Epithelial cell of prostate (primary cell): ENCODE data around the gene ZNF787.

ENCODE experiments used
- DNase-seq: peaks from one replicate; pipeline ENCODE4 v3.0.0-alpha.2; 2011; ENCODE audit warnings: low read depth, low spot score
- H3K27ac ChIP-seq: fragments of 450-650 bp; 2 replicates; pipeline ENCODE4 v1.5.1; 2017; ENCODE audit warnings: mild to moderate bottlenecking

Gene ZNF787

DNA sequence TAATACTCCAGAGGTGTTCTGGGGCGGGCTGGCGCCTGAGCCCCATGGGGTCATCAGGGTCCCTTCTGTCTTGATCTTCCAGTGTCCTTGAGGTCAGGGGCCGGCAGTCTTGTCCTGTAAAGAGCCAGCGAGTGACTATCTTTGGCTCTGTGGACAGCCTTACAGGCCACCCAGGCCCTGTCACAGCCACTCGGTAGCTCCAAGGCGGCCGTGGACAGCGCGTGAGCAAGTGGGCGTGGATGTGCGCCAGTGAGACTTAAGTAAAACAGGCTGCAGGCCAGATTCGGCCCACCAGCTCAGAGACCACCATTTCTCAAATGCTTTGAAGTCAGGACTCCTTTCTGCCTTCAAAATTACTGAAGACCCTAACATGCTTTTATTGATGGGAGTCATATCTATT, 23.7 kb upstream of the ZNF787 start:
- H3K27ac ChIP-seq: no peak overlapping the region
- no peak for DNase-seq

DNA sequence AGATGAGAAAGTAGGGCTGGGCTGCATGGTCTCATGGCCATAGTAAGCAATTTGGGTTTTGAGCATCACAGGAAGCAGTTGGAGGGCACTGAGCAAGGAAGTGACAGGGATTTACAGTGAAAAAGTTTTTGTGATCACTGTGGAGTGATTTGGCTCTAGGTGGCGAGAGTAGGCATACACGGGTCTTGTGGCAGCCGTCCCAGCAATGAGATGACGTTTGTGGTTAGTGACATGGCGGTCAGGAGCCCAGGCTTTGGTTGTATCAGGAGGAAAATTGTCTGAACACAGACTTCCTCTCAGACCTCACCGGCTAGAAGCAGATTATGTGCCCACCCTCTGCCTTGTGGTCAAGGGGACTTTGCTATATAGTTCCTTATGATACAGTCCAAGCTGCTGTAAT, 23.3 kb upstream of the ZNF787 start:
- H3K27ac ChIP-seq: no peak overlapping the region
- no peak for DNase-seq

GRCh38 chr19:56142897-56143434, 21.9 kb upstream of the ZNF787 start:
- no peak for DNase-seq
- no peak overlapping the region for H3K27ac ChIP-seq

GRCh38 chr19:56142087-56142787, 21.1 kb upstream of the ZNF787 start:
- no peak for DNase-seq
- peak overlapping the region; percentile 29 for H3K27ac ChIP-seq

- DNase-seq: no peak
- H3K27ac ChIP-seq: peak overlapping the region; percentile 62
These were observed 20.4 kb upstream of the ZNF787 start for GRCh38 chr19:56141417-56141993.

GRCh38 chr19:56140583-56141416, 19.7 kb upstream of the ZNF787 start, which contains the start of gene ZNF444:
Gene ZNF444 (plus strand): TSS chr19:56141287. CDS start chr19:56146912, 5,625 bp downstream.
- H3K27ac ChIP-seq: peak within 1 kb of the TSS; percentile 62
- peak; percentile 96 for DNase-seq

GRCh38 chr19:56139847-56140582, 18.9 kb upstream of the ZNF787 start:
- no peak for DNase-seq
- H3K27ac ChIP-seq: peak overlapping the region; percentile 62

GRCh38 chr19:56138069-56138468, 17.0 kb upstream of the ZNF787 start:
- no peak overlapping the region for H3K27ac ChIP-seq
- no peak for DNase-seq

GRCh38 chr19:56137405-56137804, 16.3 kb upstream of the ZNF787 start:
- no peak overlapping the region for H3K27ac ChIP-seq
- DNase-seq: no peak

GRCh38 chr19:56136362-56136761, 15.3 kb upstream of the ZNF787 start:
- no peak overlapping the region for H3K27ac ChIP-seq
- DNase-seq: no peak

DNA sequence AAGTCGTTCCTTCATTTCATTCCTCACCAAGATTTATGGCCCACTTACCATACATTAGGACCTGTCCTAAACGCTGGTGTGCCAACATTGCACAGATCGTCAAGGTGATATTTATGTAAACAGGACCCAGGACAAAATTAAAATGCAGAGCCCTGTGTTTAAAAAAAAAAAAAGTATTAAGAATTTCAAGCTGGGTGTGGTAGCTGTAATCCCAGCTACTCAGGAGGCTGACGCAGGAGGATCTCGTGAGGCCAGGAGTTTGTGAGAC, 13.5 kb upstream of the ZNF787 start:
- no peak overlapping the region for H3K27ac ChIP-seq
- no peak for DNase-seq

- DNase-seq: no peak
- H3K27ac ChIP-seq: no peak overlapping the region
These were observed 13.0 kb upstream of the ZNF787 start for GRCh38 chr19:56133858-56134653.

DNA sequence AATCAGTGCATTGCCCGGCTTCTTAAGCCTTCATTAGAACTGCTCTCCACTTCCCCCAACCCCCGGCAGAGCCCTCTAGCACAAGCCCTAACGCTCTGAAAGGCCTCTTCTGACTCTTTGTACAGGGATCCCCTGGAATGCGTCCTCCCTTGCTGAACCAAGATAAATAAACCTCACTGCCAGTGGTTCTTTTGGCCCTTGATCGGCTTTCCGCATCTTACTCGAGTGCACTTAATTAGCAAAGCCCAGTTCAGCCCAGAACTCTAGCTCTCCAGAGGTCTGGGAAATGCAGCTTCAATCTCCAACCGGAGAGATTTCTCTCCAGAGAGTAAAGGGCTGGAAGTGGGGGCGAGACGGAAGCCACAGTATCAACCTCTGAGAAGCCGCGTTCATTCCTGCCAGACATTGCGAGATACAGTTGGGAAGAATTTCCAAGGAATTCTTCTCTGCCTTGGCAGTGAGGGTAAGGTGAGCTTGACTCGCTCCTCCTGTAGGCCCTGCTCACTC, 11.3 kb upstream of the ZNF787 start:
- DNase-seq: no peak
- H3K27ac ChIP-seq: no peak overlapping the region

DNA sequence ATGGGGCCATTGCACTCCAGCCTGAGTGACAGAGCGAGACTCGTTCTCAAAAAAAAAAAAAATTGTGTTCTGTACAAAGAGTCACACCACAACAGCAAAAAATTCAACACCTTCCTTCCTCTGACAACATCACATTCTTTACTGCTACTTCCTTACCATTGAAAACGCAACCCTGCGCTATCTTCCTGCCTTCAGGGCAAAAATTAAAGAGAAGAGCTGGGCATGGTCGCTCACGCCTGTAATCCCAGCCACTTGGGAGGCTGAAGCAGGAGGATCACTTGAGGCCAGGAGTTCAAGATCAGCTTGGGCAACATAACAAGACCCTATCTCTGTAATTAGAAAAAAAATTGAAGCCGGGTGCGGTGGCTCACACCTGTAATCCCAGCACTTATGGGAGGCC, 10.6 kb upstream of the ZNF787 start:
- no peak for DNase-seq
- H3K27ac ChIP-seq: no peak overlapping the region

DNA sequence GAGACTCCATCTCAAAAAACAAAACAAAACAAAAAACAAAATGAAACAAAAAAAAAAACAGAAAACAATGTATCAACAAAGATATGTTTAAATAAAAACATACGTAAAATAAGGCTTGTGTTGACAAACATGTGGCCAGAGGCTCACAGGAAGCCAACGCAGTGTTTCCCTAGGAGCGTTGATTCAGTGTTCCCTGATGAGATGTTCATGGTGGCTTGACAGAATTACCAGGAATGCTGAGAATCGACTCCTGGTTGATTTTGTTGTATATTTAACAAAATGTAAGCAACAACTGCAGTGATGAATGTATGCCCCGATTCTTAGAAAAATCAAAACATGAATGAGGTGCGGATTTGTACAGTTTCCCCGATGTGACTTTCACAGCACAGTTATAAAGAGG, 8.9 kb upstream of the ZNF787 start:
- no peak overlapping the region for H3K27ac ChIP-seq

DNA sequence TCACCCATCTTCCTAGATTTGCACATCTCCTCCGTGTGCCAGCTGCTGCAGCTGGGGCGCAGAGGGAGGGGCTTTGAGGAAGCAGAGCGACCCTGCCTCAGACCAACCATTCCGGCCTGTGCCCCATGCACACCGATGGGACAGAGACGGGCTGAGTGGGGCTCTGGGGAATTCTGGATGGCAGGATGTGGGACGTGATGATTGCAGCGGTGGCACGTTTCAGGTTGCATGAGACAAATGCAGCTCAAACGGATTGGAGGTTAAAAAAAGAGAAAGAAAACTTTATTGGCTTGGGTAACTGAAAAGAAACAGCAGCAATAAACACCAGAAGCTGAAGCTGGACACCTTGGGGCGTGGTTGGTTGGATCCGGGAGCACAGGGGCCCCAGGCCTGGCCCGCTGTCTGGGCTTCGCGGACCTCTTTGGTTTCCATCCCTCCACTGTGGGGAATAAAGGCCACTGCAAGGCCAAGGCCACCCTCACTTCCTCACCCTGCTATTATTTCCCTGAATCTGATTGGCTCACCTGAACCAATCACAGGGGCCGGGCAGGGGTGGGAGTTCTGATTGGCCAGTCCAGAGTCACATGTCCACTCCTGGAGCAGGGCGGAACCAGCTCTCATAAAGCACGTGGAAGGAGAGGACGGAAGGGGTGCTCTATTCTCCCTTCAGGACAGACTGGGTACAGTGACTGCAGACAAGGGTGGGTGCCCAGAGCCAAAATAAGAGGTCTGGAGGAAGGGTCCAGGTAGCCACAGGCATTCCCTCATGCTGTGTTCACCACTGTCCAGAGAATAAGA, 6.1 kb upstream of the ZNF787 start:
- no peak overlapping the region for H3K27ac ChIP-seq
- no peak for DNase-seq

More for the DNA sequence above, 8.9 kb upstream of the ZNF787 start:
- DNase-seq: no peak

GRCh38 chr19:56125806-56126590, 4.9 kb upstream of the ZNF787 start:
- no peak overlapping the region for H3K27ac ChIP-seq
- DNase-seq: no peak

DNA sequence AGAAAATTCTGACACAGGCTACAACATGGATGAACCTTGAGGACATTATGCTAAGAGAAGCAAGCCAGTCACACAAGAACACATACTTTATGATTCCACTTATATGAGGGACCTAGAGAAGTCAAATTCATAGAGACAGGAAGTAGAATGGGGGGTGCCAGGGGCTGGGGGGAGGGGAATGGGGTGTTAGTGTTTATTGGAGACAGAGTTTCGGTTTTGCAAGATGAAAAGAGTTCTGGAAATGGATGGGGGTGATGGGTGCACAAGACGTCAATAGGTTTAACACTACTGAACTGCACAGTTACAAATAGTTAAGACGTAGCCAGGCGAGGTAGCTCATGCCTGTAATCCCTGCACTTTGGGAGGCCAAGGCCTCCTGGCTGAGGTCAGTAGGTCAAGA, 3.5 kb upstream of the ZNF787 start:
- DNase-seq: no peak
- H3K27ac ChIP-seq: no peak overlapping the region
